GM12878 (cell line): ENCODE measurements around the gene MMRN2. TPM values are rescaled to one million over a fixed set of nuclear protein-coding genes. Genes with fewer than 3 reads are reported as not detected.
A peak's percentile ranks its signal among the peaks of the same experiment; 100 is the strongest.

ENCODE experiments used
- BCLAF1 ChIP-seq: fragments of 450-650 bp; IDR thresholded peaks from 2 replicates; pipeline ENCODE4 v1.6.1; 2017; ENCODE audit warnings: antibody characterized with exemption, mild to moderate bottlenecking, moderate library complexity
- CREM ChIP-seq: IDR thresholded peaks from 2 replicates; pipeline ENCODE4 v1.6.1; 2014; ENCODE audit warnings: antibody characterized with exemption, low read depth
- ELK1 ChIP-seq: IDR thresholded peaks from 2 replicates; pipeline ENCODE4 v1.6.1; 2012; ENCODE audit warnings: low read depth, low read length, improper control_type of control experiment
- GABPA ChIP-seq: IDR thresholded peaks from 2 replicates; pipeline ENCODE4 v1.6.1; 2014; ENCODE audit warnings: antibody characterized with exemption, low read depth, mild to moderate bottlenecking, inconsistent platforms
- LARP7 ChIP-seq: fragments of 450-650 bp; IDR thresholded peaks from 2 replicates; pipeline ENCODE4 v1.6.1; 2017; ENCODE audit warnings: mild to moderate bottlenecking
- MTA2 ChIP-seq: fragments of 450-650 bp; IDR thresholded peaks from 2 replicates; pipeline ENCODE4 v1.6.1; 2016; ENCODE audit warnings: low read depth, mild to moderate bottlenecking, moderate library complexity
- POLR2AphosphoS5 ChIP-seq: IDR thresholded peaks from 2 replicates; pipeline ENCODE4 v1.6.1; 2011; ENCODE audit warnings: mild to moderate bottlenecking, low read length, inconsistent platforms
- POU2F2 ChIP-seq: IDR thresholded peaks from 3 replicates; pipeline ENCODE4 v1.6.1; 2011; ENCODE audit warnings: low read depth, mild to moderate bottlenecking, low read length, borderline replicate concordance
- RB1 ChIP-seq: fragments of 450-650 bp; formaldehyde crosslinking; IDR thresholded peaks from 2 replicates; pipeline ENCODE4 v1.6.1; 2017; ENCODE audit warnings: mild to moderate bottlenecking, borderline replicate concordance
- SREBF1 ChIP-seq: IDR thresholded peaks from 2 replicates; pipeline ENCODE4 v1.6.1; 2012; ENCODE audit warnings: mild to moderate bottlenecking, low read length
- USF2 ChIP-seq: IDR thresholded peaks from 2 replicates; pipeline ENCODE4 v1.6.1; 2011; ENCODE audit warnings: low read depth, low read length, improper control_type of control experiment, borderline replicate concordance
- YY1 ChIP-seq: IDR thresholded peaks from 2 replicates; pipeline ENCODE4 v1.6.1; 2011; ENCODE audit warnings: low read depth, mild to moderate bottlenecking, low read length
- polyA plus RNA-seq, 11 experiments: library from polyadenylated mRNA; depleted of rRNA in 4 of 11; unstranded in 6 of 11; stranded (reverse) in 5 of 11; fragments of >200 nt; fragmentation: Nextera tagmentation in 4 of 11; fragmentation: Illumina TruSeq in 1 of 11; extraction: Ambion mirVana in 4 of 11; extraction: Trizol in 1 of 11; gene quantifications; 1 replicate in 1 of 11; 2 replicates in 10 of 11; pipeline versions ENCODE4 v1.2.1 to v1.2.3, GENCODE V29; 2011 to 2016; ENCODE audit warnings: inconsistent platforms in 2 of 11, missing spikeins in 2 of 11, low read depth in 1 of 11
- total RNA-seq, 4 experiments: library from RNA; depleted of rRNA in 3 of 4; stranded (reverse); fragments of >200 nt in 3 of 4; fragmentation: Illumina TruSeq in 1 of 4; extraction: Trizol in 1 of 4; gene quantifications; 2 replicates each; pipeline versions ENCODE4 v1.2.1 to v1.2.3, GENCODE V29; 2013 to 2021
- TF ChIP-seq, protein P1 (sequence below): fragments of 450-650 bp; IDR thresholded peaks from 2 replicates; pipeline ENCODE4 v1.6.1; 2017; ENCODE audit warnings: mild to moderate bottlenecking, moderate library complexity
- TF ChIP-seq, protein P2 (sequence below): fragments of 450-650 bp; IDR thresholded peaks from 2 replicates; pipeline ENCODE4 v1.6.1; 2017; ENCODE audit warnings: borderline replicate concordance

Gene MMRN2
- total and polyA plus RNA-seq, 10 of the 15 experiments (the other 5 are each of a cell fraction or from before 2014, with no cell fraction given): 0.09 to 1.0 (median 0.54) TPM; not detected in 3

GRCh38 chr10:86960003-86960862 lies 2.8 kb upstream of the MMRN2 start (continued):
- TF ChIP-seq BCLAF1 (no peak), MTA2 (no peak), RB1 (peak; percentile 53; the same call in 1 of the 2 replicates), CREM (no peak), POU2F2 (peak; percentile 61; the same call in 1 of the 3 replicates), YY1 (peak; percentile 66), POLR2AphosphoS5 (no peak), GABPA (no peak), USF2 (no peak; the same call in 1 of the 2 replicates), LARP7 (no peak), ELK1 (no peak), SREBF1 (no peak)
- TF ChIP-seq, protein P1, sequence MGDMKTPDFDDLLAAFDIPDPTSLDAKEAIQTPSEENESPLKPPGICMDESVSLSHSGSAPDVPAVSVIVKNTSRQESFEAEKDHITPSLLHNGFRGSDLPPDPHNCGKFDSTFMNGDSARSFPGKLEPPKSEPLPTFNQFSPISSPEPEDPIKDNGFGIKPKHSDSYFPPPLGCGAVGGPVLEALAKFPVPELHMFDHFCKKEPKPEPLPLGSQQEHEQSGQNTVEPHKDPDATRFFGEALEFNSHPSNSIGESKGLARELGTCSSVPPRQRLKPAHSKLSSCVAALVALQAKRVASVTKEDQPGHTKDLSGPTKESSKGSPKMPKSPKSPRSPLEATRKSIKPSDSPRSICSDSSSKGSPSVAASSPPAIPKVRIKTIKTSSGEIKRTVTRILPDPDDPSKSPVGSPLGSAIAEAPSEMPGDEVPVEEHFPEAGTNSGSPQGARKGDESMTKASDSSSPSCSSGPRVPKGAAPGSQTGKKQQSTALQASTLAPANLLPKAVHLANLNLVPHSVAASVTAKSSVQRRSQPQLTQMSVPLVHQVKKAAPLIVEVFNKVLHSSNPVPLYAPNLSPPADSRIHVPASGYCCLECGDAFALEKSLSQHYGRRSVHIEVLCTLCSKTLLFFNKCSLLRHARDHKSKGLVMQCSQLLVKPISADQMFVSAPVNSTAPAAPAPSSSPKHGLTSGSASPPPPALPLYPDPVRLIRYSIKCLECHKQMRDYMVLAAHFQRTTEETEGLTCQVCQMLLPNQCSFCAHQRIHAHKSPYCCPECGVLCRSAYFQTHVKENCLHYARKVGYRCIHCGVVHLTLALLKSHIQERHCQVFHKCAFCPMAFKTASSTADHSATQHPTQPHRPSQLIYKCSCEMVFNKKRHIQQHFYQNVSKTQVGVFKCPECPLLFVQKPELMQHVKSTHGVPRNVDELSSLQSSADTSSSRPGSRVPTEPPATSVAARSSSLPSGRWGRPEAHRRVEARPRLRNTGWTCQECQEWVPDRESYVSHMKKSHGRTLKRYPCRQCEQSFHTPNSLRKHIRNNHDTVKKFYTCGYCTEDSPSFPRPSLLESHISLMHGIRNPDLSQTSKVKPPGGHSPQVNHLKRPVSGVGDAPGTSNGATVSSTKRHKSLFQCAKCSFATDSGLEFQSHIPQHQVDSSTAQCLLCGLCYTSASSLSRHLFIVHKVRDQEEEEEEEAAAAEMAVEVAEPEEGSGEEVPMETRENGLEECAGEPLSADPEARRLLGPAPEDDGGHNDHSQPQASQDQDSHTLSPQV: no peak
- TF ChIP-seq, protein P2, sequence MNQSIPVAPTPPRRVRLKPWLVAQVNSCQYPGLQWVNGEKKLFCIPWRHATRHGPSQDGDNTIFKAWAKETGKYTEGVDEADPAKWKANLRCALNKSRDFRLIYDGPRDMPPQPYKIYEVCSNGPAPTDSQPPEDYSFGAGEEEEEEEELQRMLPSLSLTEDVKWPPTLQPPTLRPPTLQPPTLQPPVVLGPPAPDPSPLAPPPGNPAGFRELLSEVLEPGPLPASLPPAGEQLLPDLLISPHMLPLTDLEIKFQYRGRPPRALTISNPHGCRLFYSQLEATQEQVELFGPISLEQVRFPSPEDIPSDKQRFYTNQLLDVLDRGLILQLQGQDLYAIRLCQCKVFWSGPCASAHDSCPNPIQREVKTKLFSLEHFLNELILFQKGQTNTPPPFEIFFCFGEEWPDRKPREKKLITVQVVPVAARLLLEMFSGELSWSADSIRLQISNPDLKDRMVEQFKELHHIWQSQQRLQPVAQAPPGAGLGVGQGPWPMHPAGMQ: no peak
